ELF-1 (cell line): ENCODE results near the gene CAMK2B.

Experiments
- DNase-seq: peaks from one replicate; pipeline ENCODE4 v3.0.0-alpha.2; 2016; ENCODE audit warnings: low read depth, low spot score

The CAMK2B gene

GRCh38 chr7:44275957-44276570 lies 49.3 kb downstream of the CAMK2B start:
- DNase-seq: peak; percentile 75

GRCh38 chr7:44275146-44275545 lies 50.2 kb downstream of the CAMK2B start:
- DNase-seq: no peak

- DNase-seq: no peak
These were observed 50.8 kb downstream of the CAMK2B start for GRCh38 chr7:44274623-44274975.

- DNase-seq: no peak
These were observed 51.4 kb downstream of the CAMK2B start for GRCh38 chr7:44273681-44274622.

- DNase-seq: no peak
These were observed 52.4 kb downstream of the CAMK2B start for GRCh38 chr7:44272981-44273380.

GRCh38 chr7:44272456-44272855 lies 52.9 kb downstream of the CAMK2B start:
- DNase-seq: no peak

- no peak for DNase-seq
These were observed 55.4 kb downstream of the CAMK2B start for GRCh38 chr7:44269943-44270493.

- DNase-seq: no peak
These were observed 56.0 kb downstream of the CAMK2B start for GRCh38 chr7:44269417-44269816.

GRCh38 chr7:44268671-44269070 lies 56.7 kb downstream of the CAMK2B start:
- no peak for DNase-seq

- peak; percentile 70 for DNase-seq
These were observed 57.5 kb downstream of the CAMK2B start for GRCh38 chr7:44267719-44268421.

GRCh38 chr7:44267178-44267577 lies 58.2 kb downstream of the CAMK2B start:
- no peak for DNase-seq

- no peak for DNase-seq
These were observed 58.9 kb downstream of the CAMK2B start for GRCh38 chr7:44266526-44266925.

- no peak for DNase-seq
These were observed 59.7 kb downstream of the CAMK2B start for GRCh38 chr7:44265728-44266127.

GRCh38 chr7:44264221-44264931 lies 61.0 kb downstream of the CAMK2B start:
- DNase-seq: no peak

- no peak for DNase-seq
These were observed 61.9 kb downstream of the CAMK2B start for GRCh38 chr7:44263326-44264082.

GRCh38 chr7:44262031-44262430 lies 63.4 kb downstream of the CAMK2B start:
- no peak for DNase-seq

- DNase-seq: no peak
These were observed 64.2 kb downstream of the CAMK2B start for GRCh38 chr7:44261240-44261639.

- no peak for DNase-seq
These were observed 65.6 kb downstream of the CAMK2B start for GRCh38 chr7:44259547-44260457.

GRCh38 chr7:44258865-44259546 lies 66.4 kb downstream of the CAMK2B start:
- DNase-seq: no peak
